OCI-LY1 (cell line): ENCODE data around the gene FER1L5.
"Not testable (repeated sequence)": the region's sequence is repeated elsewhere in the genome, so short reads cannot be mapped to it uniquely, and the experiment has no call there.

Source experiments
- H2AFZ ChIP-seq: fragments of 200-600 bp; sonication (generic), shearing (Covaris generic); 2 replicates; pipeline ENCODE4 v1.6.0; 2014; ENCODE audit warnings: antibody characterized with exemption, mild to moderate bottlenecking, low read length
- H3F3A ChIP-seq: fragments of 200-600 bp; sonication (generic), shearing (Covaris generic); 2 replicates; pipeline ENCODE4 v1.6.0; 2014; ENCODE audit warnings: mild to moderate bottlenecking, antibody characterized with exemption, low read length, moderate library complexity; ENCODE audit not compliant: insufficient read depth
- H3K27ac ChIP-seq: fragments of 200-600 bp; sonication (generic); 2 replicates; pipeline ENCODE4 v1.5.1; 2014; ENCODE audit warnings: low read length, mixed run types, mild to moderate bottlenecking, low read depth; ENCODE audit not compliant: poor library complexity, severe bottlenecking
- H3K27me3 ChIP-seq: fragments of 200-600 bp; sonication (generic); 2 replicates; pipeline ENCODE4 v1.6.0; 2014; ENCODE audit warnings: antibody characterized with exemption, mild to moderate bottlenecking, low read length, moderate library complexity; ENCODE audit not compliant: insufficient read depth
- H3K36me3 ChIP-seq: fragments of 200-600 bp; sonication (generic); 2 replicates; pipeline ENCODE4 v1.6.1; 2014; ENCODE audit warnings: mild to moderate bottlenecking, antibody characterized with exemption, low read length, moderate library complexity, mixed read lengths; ENCODE audit not compliant: insufficient read depth
- H3K4me1 ChIP-seq: fragments of 200-600 bp; sonication (generic); 2 replicates; pipeline ENCODE4 v1.5.1; 2014; ENCODE audit warnings: mild to moderate bottlenecking, low read length, moderate library complexity; ENCODE audit not compliant: insufficient read depth, severe bottlenecking
- H3K4me2 ChIP-seq: fragments of 200-600 bp; sonication (generic), shearing (Covaris generic); 2 replicates; pipeline ENCODE4 v1.6.1; 2014; ENCODE audit warnings: low read length
- H3K4me3 ChIP-seq: fragments of 200-600 bp; sonication (generic); 2 replicates; pipeline ENCODE4 v1.5.1; 2014; ENCODE audit warnings: low read length, low read depth, mild to moderate bottlenecking, mixed read lengths; ENCODE audit not compliant: poor library complexity, severe bottlenecking
- H3K79me2 ChIP-seq: fragments of 200-600 bp; shearing (Covaris generic); 2 replicates; pipeline ENCODE4 v1.6.1; 2016; ENCODE audit warnings: mixed run types, low read length, mixed read lengths; ENCODE audit not compliant: insufficient read depth
- H3K9ac ChIP-seq: fragments of 200-600 bp; sonication (generic), shearing (Covaris generic); 2 replicates; pipeline ENCODE4 v1.6.1; 2014; ENCODE audit warnings: mild to moderate bottlenecking, low read length, mixed read lengths
- H3K9me2 ChIP-seq: fragments of 200-600 bp; sonication (generic), shearing (Covaris generic); 2 replicates; pipeline ENCODE4 v1.6.1; 2014; ENCODE audit warnings: low read depth, mild to moderate bottlenecking, low read length, mixed read lengths
- H3K9me3 ChIP-seq: fragments of 200-600 bp; shearing (Covaris generic); 2 replicates; pipeline ENCODE4 v1.6.1; 2014; ENCODE audit warnings: low read length, mixed read lengths
- H4K20me1 ChIP-seq: fragments of 200-600 bp; sonication (generic), shearing (Covaris generic); 2 replicates; pipeline ENCODE4 v1.6.0; 2016; ENCODE audit warnings: mild to moderate bottlenecking, low read length; ENCODE audit not compliant: insufficient read depth
- CTCF ChIP-seq: fragments of 200-600 bp; sonication (generic), shearing (Covaris generic); IDR thresholded peaks from 2 replicates; pipeline ENCODE4 v1.5.1; 2017; ENCODE audit warnings: mild to moderate bottlenecking, antibody characterized with exemption, low read length, moderate library complexity, mixed read lengths
- EZH2 ChIP-seq: fragments of 200-600 bp; sonication (generic), shearing (Covaris generic); IDR thresholded peaks from 2 replicates; pipeline ENCODE4 v1.8.0; 2017; ENCODE audit warnings: borderline replicate concordance, mixed run types, mild to moderate bottlenecking, antibody characterized with exemption, low read length, moderate library complexity, mixed read lengths

Gene FER1L5

GRCh38 chr2:96665083-96665569 is 22.6 kb downstream of the FER1L5 start:
- Histone ChIP-seq H3K27me3 (peaks cover 8% of the 10 kb centered on the region; the same call in 1 of the 2 replicates), H2AFZ (no peak overlapping the region), H3K27ac (no peak overlapping the region), H3K4me3 (no peak overlapping the region), H4K20me1 (no peaks in the 10 kb centered on the region), H3K4me2 (no peak overlapping the region), H3K9ac (no peak overlapping the region), H3K9me2 (no peaks in the 10 kb centered on the region), H3K79me2 (no peaks in the 10 kb centered on the region), H3F3A (no peaks in the 10 kb centered on the region), H3K9me3 (no peaks in the 10 kb centered on the region), H3K36me3 (no peaks in the 10 kb centered on the region), H3K4me1 (no peaks in the 10 kb centered on the region)
- no peak for TF ChIP-seq EZH2
- no peak for TF ChIP-seq CTCF

GRCh38 chr2:96665717-96666116 is 23.2 kb downstream of the FER1L5 start:
- not testable (repeated sequence) for H3K27me3 ChIP-seq, H4K20me1 ChIP-seq, H3K79me2 ChIP-seq, H3K4me1 ChIP-seq, H3K9me2 ChIP-seq, H2AFZ ChIP-seq, H3F3A ChIP-seq, H3K9ac ChIP-seq, H3K4me2 ChIP-seq, H3K4me3 ChIP-seq, H3K27ac ChIP-seq, H3K36me3 ChIP-seq, H3K9me3 ChIP-seq

GRCh38 chr2:96668771-96669170 is 26.2 kb downstream of the FER1L5 start:
- Histone ChIP-seq H3K4me3 (no peak overlapping the region), H3K27ac (no peak overlapping the region), H3K4me2 (no peak overlapping the region), H3K27me3 (peaks cover 8% of the 10 kb centered on the region; the same call in 1 of the 2 replicates), H3K79me2 (no peaks in the 10 kb centered on the region), H3K9me3 (no peaks in the 10 kb centered on the region), H3K36me3 (no peaks in the 10 kb centered on the region), H2AFZ (no peak overlapping the region), H3K9ac (no peak overlapping the region), H4K20me1 (no peaks in the 10 kb centered on the region), H3K9me2 (no peaks in the 10 kb centered on the region), H3K4me1 (no peaks in the 10 kb centered on the region), H3F3A (no peaks in the 10 kb centered on the region)
- TF ChIP-seq EZH2 (no peak), CTCF (no peak)

- H2AFZ ChIP-seq, result no peak overlapping the region
- no peaks in the 10 kb centered on the region for H3K79me2 ChIP-seq
- H3K4me1 ChIP-seq, result no peaks in the 10 kb centered on the region
- no peak overlapping the region for H3K4me2 ChIP-seq
- no peaks in the 10 kb centered on the region for H3F3A ChIP-seq
- H3K4me3 ChIP-seq, result no peak overlapping the region
- no peak for TF ChIP-seq CTCF
- TF ChIP-seq EZH2, result no peak
- no peak overlapping the region for H3K27ac ChIP-seq
- no peak overlapping the region for H3K9ac ChIP-seq
- H3K36me3 ChIP-seq, result no peaks in the 10 kb centered on the region
- H3K9me2 ChIP-seq, result no peaks in the 10 kb centered on the region
- H3K27me3 ChIP-seq, result peaks cover 8% of the 10 kb centered on the region; the same call in 1 of the 2 replicates
- H3K9me3 ChIP-seq, result no peaks in the 10 kb centered on the region
- no peaks in the 10 kb centered on the region for H4K20me1 ChIP-seq
These were observed 27.1 kb downstream of the FER1L5 start for GRCh38 chr2:96669539-96670215.
